Osteoblast (primary cell): Measurements from ENCODE around the gene SFRP5. TPM values are rescaled to one million over a fixed set of nuclear protein-coding genes. Genes with fewer than 3 reads are reported as not detected.

Source experiments
- DNase-seq: peaks from one replicate; pipeline ENCODE4 v3.0.0; 2011; ENCODE audit warnings: low spot score, mixed read lengths; ENCODE audit not compliant: insufficient read length; ENCODE audit errors: missing footprints
- H2AFZ ChIP-seq: 2 replicates; pipeline ENCODE4 v1.6.0; 2011; ENCODE audit warnings: mild to moderate bottlenecking, low read length
- H3K27ac ChIP-seq: 2 replicates; pipeline ENCODE4 v1.5.1; 2011; ENCODE audit warnings: mild to moderate bottlenecking, low read depth, low read length, moderate library complexity
- H3K27me3 ChIP-seq: 2 replicates; pipeline ENCODE4 v1.6.0; 2012; ENCODE audit warnings: mild to moderate bottlenecking, control low read depth, inconsistent platforms, low read length, moderate library complexity; ENCODE audit not compliant: insufficient read depth
- H3K36me3 ChIP-seq: 2 replicates; pipeline ENCODE4 v1.5.1; 2011; ENCODE audit warnings: mild to moderate bottlenecking, low read length, control low read depth, moderate library complexity; ENCODE audit not compliant: insufficient read depth
- H3K4me1 ChIP-seq: 2 replicates; pipeline ENCODE4 v1.5.1; 2011; ENCODE audit warnings: mild to moderate bottlenecking, low read length, control low read depth, moderate library complexity; ENCODE audit not compliant: insufficient read depth
- H3K4me2 ChIP-seq: 2 replicates; pipeline ENCODE4 v1.6.0; 2011; ENCODE audit warnings: mild to moderate bottlenecking, low read length; ENCODE audit not compliant: insufficient read depth
- H3K4me3 ChIP-seq: fragments of 200-600 bp; sonication (generic); 3 replicates; pipeline ENCODE4 v1.5.1; 2012; ENCODE audit warnings: mild to moderate bottlenecking, low read length, inconsistent platforms; ENCODE audit not compliant: insufficient read depth
- H3K79me2 ChIP-seq: 2 replicates; pipeline ENCODE4 v1.6.0; 2012; ENCODE audit warnings: mild to moderate bottlenecking, low read length, control low read depth, inconsistent platforms; ENCODE audit not compliant: insufficient read depth
- H3K9me3 ChIP-seq: 2 replicates; pipeline ENCODE4 v1.5.1; 2011; ENCODE audit warnings: low read depth, low read length, control low read depth
- H4K20me1 ChIP-seq: 2 replicates; pipeline ENCODE4 v1.6.0; 2012; ENCODE audit warnings: mild to moderate bottlenecking, low read length, control low read depth; ENCODE audit not compliant: insufficient read depth
- total RNA-seq: library from RNA; depleted of rRNA; stranded (reverse); fragments of >200 nt; gene quantifications from 2 replicates; pipeline ENCODE4 v1.2.3, GENCODE V29; 2012
- TF ChIP-seq, protein P1 (sequence below): IDR thresholded peaks from 2 replicates; pipeline ENCODE4 v1.5.1; 2011; ENCODE audit warnings: mild to moderate bottlenecking, low read depth, low read length, moderate library complexity; ENCODE audit errors: extremely low read depth

Gene SFRP5
- total RNA-seq, 1 donor: not detected

DNA sequence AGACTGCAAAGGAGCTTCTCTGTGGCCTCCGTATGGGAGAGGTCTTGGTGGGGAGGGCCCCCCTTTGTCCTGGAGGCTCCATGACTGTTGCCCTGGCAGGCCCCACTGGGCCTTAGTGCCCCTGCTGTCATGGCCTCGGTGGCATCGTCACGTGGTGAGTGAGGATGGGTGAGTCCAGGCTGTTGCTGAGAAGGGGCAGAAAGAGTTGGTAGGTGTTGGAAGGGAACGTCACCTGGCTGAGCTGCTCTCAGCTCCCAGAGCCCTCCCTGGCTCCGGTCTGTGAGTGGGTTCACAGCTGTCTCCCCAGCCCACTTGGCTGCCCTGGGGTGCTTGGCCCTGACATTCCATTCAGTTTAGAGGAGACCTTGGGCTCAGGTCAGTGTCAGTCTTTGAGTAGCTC lies 16.1 kb downstream of the SFRP5 start:
- Histone ChIP-seq H2AFZ (no peak overlapping the region), H4K20me1 (peaks cover 13% of the 10 kb centered on the region), H3K36me3 (peaks cover 79% of the 10 kb centered on the region), H3K9me3 (no peaks in the 10 kb centered on the region), H3K4me1 (no peaks in the 10 kb centered on the region), H3K79me2 (no peaks in the 10 kb centered on the region), H3K4me3 (no peak overlapping the region), H3K27ac (no peak overlapping the region), H3K4me2 (no peak overlapping the region), H3K27me3 (no peaks in the 10 kb centered on the region)
- TF ChIP-seq, protein P1, sequence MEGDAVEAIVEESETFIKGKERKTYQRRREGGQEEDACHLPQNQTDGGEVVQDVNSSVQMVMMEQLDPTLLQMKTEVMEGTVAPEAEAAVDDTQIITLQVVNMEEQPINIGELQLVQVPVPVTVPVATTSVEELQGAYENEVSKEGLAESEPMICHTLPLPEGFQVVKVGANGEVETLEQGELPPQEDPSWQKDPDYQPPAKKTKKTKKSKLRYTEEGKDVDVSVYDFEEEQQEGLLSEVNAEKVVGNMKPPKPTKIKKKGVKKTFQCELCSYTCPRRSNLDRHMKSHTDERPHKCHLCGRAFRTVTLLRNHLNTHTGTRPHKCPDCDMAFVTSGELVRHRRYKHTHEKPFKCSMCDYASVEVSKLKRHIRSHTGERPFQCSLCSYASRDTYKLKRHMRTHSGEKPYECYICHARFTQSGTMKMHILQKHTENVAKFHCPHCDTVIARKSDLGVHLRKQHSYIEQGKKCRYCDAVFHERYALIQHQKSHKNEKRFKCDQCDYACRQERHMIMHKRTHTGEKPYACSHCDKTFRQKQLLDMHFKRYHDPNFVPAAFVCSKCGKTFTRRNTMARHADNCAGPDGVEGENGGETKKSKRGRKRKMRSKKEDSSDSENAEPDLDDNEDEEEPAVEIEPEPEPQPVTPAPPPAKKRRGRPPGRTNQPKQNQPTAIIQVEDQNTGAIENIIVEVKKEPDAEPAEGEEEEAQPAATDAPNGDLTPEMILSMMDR: no peak
- peak; percentile 52 for DNase-seq

DNA sequence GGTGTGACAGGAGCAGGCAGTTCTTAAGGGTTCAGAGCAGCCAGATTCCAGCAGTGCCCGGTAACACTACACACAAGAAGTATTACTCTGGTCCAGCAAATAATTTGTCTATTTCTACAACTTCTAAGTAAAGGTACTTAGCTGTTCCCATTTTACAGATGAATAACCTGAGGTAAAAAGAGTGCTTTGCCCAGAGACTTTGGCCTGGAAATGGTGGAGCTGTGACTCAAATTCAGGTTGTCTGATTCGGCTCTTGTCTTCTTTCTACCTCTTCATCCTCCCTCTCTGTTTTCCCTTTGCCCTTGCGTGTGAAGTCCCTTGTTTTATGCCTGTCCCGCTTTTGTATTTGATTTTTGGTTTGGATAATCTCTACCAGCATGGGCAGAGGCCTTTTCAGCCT lies 17.1 kb downstream of the SFRP5 start:
- DNase-seq: peak; percentile 53
- no peak overlapping the region for H3K4me2 ChIP-seq
- no peaks in the 10 kb centered on the region for H3K9me3 ChIP-seq
- H3K4me1 ChIP-seq: no peaks in the 10 kb centered on the region
- peaks cover 3% of the 10 kb centered on the region for H4K20me1 ChIP-seq
- H3K36me3 ChIP-seq: peaks cover 77% of the 10 kb centered on the region
- no peaks in the 10 kb centered on the region for H3K27me3 ChIP-seq
- H3K27ac ChIP-seq: no peak overlapping the region
- no peak overlapping the region for H3K4me3 ChIP-seq
- no peaks in the 10 kb centered on the region for H3K79me2 ChIP-seq
- H2AFZ ChIP-seq: no peak overlapping the region
- TF ChIP-seq, protein P1: no peak

DNA sequence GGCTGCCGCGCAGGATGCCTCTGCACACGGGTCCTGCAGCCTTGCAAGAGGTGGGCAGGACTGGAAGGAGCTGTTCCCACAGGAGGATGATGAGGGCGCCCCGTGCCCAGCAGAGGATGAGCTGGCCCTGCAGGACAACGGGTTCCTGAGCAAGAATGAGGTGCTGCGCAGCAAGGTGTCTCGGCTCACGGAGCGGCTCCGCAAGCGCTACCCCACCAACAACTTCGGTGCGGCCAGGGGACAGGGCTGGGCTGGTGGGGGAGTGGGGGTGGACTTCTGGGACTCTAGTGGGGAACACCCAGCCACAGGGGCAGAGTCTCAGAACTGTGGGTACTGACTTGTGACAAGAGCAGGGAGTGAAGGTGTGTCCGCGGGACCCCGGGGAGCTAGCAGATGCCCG lies 18.8 kb downstream of the SFRP5 start:
- Histone ChIP-seq H3K4me1 (no peaks in the 10 kb centered on the region), H3K27ac (no peak overlapping the region), H3K27me3 (no peaks in the 10 kb centered on the region), H3K9me3 (no peaks in the 10 kb centered on the region), H2AFZ (no peak overlapping the region), H3K79me2 (no peaks in the 10 kb centered on the region), H3K4me3 (no peak overlapping the region), H3K4me2 (no peak overlapping the region), H4K20me1 (peaks cover 3% of the 10 kb centered on the region), H3K36me3 (peaks cover 85% of the 10 kb centered on the region)
- TF ChIP-seq, protein P1: no peak
- peak; percentile 6 for DNase-seq

DNA sequence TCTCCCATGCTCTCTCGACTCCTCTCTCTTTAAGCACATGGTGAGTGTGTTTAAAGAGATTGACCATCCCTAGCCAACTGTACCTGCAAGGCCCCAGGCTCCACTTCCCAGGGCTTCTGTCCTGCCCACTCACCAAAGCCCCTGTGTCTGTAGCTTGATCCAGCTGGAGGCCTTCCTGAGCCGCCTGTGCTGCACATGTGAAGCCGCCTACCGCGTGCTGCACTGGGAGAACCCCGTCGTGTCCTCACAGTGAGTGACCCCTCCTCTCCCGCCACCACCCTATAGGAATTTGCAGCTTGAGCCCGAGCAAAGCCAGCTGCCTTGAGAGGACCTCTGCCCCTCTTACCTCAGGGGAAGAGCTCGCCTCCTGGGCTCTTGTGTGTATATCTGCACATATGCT lies 23.7 kb downstream of the SFRP5 start:
- H2AFZ ChIP-seq: no peak overlapping the region
- TF ChIP-seq, protein P1: no peak

More for the DNA sequence above, 23.7 kb downstream of the SFRP5 start:
- Histone ChIP-seq H3K27me3 (no peaks in the 10 kb centered on the region), H3K79me2 (peaks cover 19% of the 10 kb centered on the region), H3K4me2 (no peak overlapping the region), H3K36me3 (peaks cover 71% of the 10 kb centered on the region), H4K20me1 (peaks cover 9% of the 10 kb centered on the region), H3K27ac (no peak overlapping the region), H3K9me3 (no peaks in the 10 kb centered on the region), H3K4me3 (no peak overlapping the region), H3K4me1 (no peaks in the 10 kb centered on the region)
- no peak for DNase-seq
